ENCODE results near the gene GJC1.

The GJC1 gene

GRCh38 chr17:44793885-44794842 is 35.9 kb downstream of the GJC1 start:
- no peaks in the 10 kb centered on the region for H3K79me2 ChIP-seq (ENCODE audit: control insufficient read depth, insufficient read depth, low read length, poor library complexity)
- H4K91ac ChIP-seq (ENCODE audit: low read depth, low read length), result no peak overlapping the region
- no peak overlapping the region for H2BK5ac ChIP-seq (ENCODE audit: low read depth, low read length, poor library complexity)
- H2BK12ac ChIP-seq (ENCODE audit: low read length), result no peak overlapping the region
- H3K79me1 ChIP-seq (ENCODE audit: low read length), result no peaks in the 10 kb centered on the region
- H3K4ac ChIP-seq (ENCODE audit: low read depth, low read length), result no peak overlapping the region
- H3K14ac ChIP-seq (ENCODE audit: low read length), result no peak overlapping the region
- H3K4me1 ChIP-seq (ENCODE audit: control insufficient read depth in 1 of 2, insufficient read depth in 2 of 2, low read length in 2 of 2), result peaks cover 5 to 10% of the 10 kb centered on the region in 2 experiments
- H4K12ac ChIP-seq (ENCODE audit: low read depth, low read length), result no peak overlapping the region
- no peaks in the 10 kb centered on the region for H3K27me3 ChIP-seq (ENCODE audit: insufficient read depth, low read length)
- WGBS (ENCODE audit: extremely low coverage, insufficient coverage, insufficient read length), result no CpG with 5 or more reads among the region's 18 CpGs
- H2AFZ ChIP-seq (ENCODE audit: insufficient read depth, low read length, poor library complexity), result no peak overlapping the region
- no peak overlapping the region for H2BK120ac ChIP-seq (ENCODE audit: insufficient read depth, low read length, poor library complexity)
- no peak overlapping the region for H3K23ac ChIP-seq (ENCODE audit: low read length)
- H4K8ac ChIP-seq (ENCODE audit: low read depth, low read length), result no peak overlapping the region
- H3K4me2 ChIP-seq (ENCODE audit: low read length), result no peak overlapping the region
- no peak overlapping the region for H3K27ac ChIP-seq (ENCODE audit: low read depth, low read length)
- DNase-seq, result no peak
- H3K9ac ChIP-seq (ENCODE audit: low read length), result no peak overlapping the region
- H3K9me3 ChIP-seq (ENCODE audit: insufficient read depth, low read depth, low read length), result no peaks in the 10 kb centered on the region
- H3K18ac ChIP-seq (ENCODE audit: low read length), result no peak overlapping the region
- no peak overlapping the region for H2AK5ac ChIP-seq (ENCODE audit: low read length)
- no peak overlapping the region for H3K4me3 ChIP-seq (ENCODE audit: low read depth, low read length)
- H3K36me3 ChIP-seq (ENCODE audit: control insufficient read depth in 1 of 2, insufficient read depth in 2 of 2, low read length in 2 of 2), result peaks cover 4 to 8% of the 10 kb centered on the region in 2 experiments

DNA sequence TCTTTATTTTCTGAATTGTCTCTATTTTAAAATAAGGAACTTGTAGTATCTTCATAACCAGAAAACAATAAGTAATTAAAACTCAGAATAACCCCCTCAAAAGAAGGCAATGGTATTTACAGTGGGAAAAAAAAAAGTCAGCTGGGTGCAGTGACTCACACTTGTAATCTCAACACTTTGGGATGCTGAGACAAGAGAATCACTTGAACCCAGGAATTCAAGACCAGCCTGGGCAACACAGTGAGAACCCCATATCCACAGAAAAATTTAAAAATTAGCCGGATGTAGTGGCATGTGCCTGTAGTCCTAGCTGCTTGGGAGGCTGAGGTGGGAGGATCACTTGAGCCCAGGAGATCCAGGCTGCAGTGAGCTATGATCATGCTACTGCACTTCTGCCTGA is 37.8 kb downstream of the GJC1 start:
- Histone ChIP-seq H3K27me3 (ENCODE audit: insufficient read depth, low read length) (no peaks in the 10 kb centered on the region), H3K14ac (ENCODE audit: low read length) (no peak overlapping the region), H3K4me3 (ENCODE audit: low read depth, low read length) (no peak overlapping the region), H2AFZ (ENCODE audit: insufficient read depth, low read length, poor library complexity) (no peak overlapping the region), H3K9ac (ENCODE audit: low read length) (no peak overlapping the region), H3K23ac (ENCODE audit: low read length) (no peak overlapping the region), H3K79me1 (ENCODE audit: low read length) (no peaks in the 10 kb centered on the region), H3K4me1 (ENCODE audit: control insufficient read depth in 1 of 2, insufficient read depth in 2 of 2, low read length in 2 of 2) (peaks cover 5 to 7% of the 10 kb centered on the region in 2 experiments), H3K36me3 (ENCODE audit: control insufficient read depth in 1 of 2, insufficient read depth in 2 of 2, low read length in 2 of 2) (peaks cover 2 to 3% of the 10 kb centered on the region in 2 experiments), H3K4ac (ENCODE audit: low read depth, low read length) (no peak overlapping the region), H2AK5ac (ENCODE audit: low read length) (no peak overlapping the region), H2BK5ac (ENCODE audit: low read depth, low read length, poor library complexity) (no peak overlapping the region), H3K27ac (ENCODE audit: low read depth, low read length) (no peak overlapping the region), H2BK12ac (ENCODE audit: low read length) (no peak overlapping the region), H4K91ac (ENCODE audit: low read depth, low read length) (no peak overlapping the region), H3K79me2 (ENCODE audit: control insufficient read depth, insufficient read depth, low read length, poor library complexity) (no peaks in the 10 kb centered on the region), H3K9me3 (ENCODE audit: insufficient read depth, low read depth, low read length) (no peaks in the 10 kb centered on the region), H3K4me2 (ENCODE audit: low read length) (no peak overlapping the region), H4K8ac (ENCODE audit: low read depth, low read length) (no peak overlapping the region), H2BK120ac (ENCODE audit: insufficient read depth, low read length, poor library complexity) (no peak overlapping the region), H4K12ac (ENCODE audit: low read depth, low read length) (no peak overlapping the region), H3K18ac (ENCODE audit: low read length) (no peak overlapping the region)
- no CpG with 5 or more reads among the region's 1 CpG for WGBS (ENCODE audit: extremely low coverage, insufficient coverage, insufficient read length)
- no peak for DNase-seq

- Histone ChIP-seq H3K36me3 (ENCODE audit: control insufficient read depth in 1 of 2, insufficient read depth in 2 of 2, low read length in 2 of 2) (no peaks in the 10 kb centered on the region), H3K9me3 (ENCODE audit: insufficient read depth, low read depth, low read length) (no peaks in the 10 kb centered on the region), H3K79me1 (ENCODE audit: low read length) (no peaks in the 10 kb centered on the region), H3K79me2 (ENCODE audit: control insufficient read depth, insufficient read depth, low read length, poor library complexity) (no peaks in the 10 kb centered on the region), H2AK5ac (ENCODE audit: low read length) (no peak overlapping the region), H3K14ac (ENCODE audit: low read length) (no peak overlapping the region), H3K4me3 (ENCODE audit: low read depth, low read length) (no peak overlapping the region), H2BK12ac (ENCODE audit: low read length) (no peak overlapping the region), H2BK5ac (ENCODE audit: low read depth, low read length, poor library complexity) (no peak overlapping the region), H3K9ac (ENCODE audit: low read length) (no peak overlapping the region), H4K91ac (ENCODE audit: low read depth, low read length) (no peak overlapping the region), H3K4me2 (ENCODE audit: low read length) (no peak overlapping the region), H3K27me3 (ENCODE audit: insufficient read depth, low read length) (no peaks in the 10 kb centered on the region), H2BK120ac (ENCODE audit: insufficient read depth, low read length, poor library complexity) (no peak overlapping the region), H3K18ac (ENCODE audit: low read length) (no peak overlapping the region), H2AFZ (ENCODE audit: insufficient read depth, low read length, poor library complexity) (no peak overlapping the region), H4K12ac (ENCODE audit: low read depth, low read length) (no peak overlapping the region), H3K4me1 (ENCODE audit: control insufficient read depth in 1 of 2, insufficient read depth in 2 of 2, low read length in 2 of 2) (no peaks in the 10 kb centered on the region), H4K8ac (ENCODE audit: low read depth, low read length) (no peak overlapping the region), H3K23ac (ENCODE audit: low read length) (no peak overlapping the region), H3K4ac (ENCODE audit: low read depth, low read length) (no peak overlapping the region), H3K27ac (ENCODE audit: low read depth, low read length) (no peak overlapping the region)
- WGBS (ENCODE audit: extremely low coverage, insufficient coverage, insufficient read length), result no CpG with 5 or more reads among the region's 7 CpGs
- no peak for DNase-seq
Observed at GRCh38 chr17:44788139-44788538, 41.9 kb downstream of the GJC1 start.

- no peak overlapping the region for H3K4me2 ChIP-seq (ENCODE audit: low read length)
- no peak overlapping the region for H3K18ac ChIP-seq (ENCODE audit: low read length)
- H3K27ac ChIP-seq (ENCODE audit: low read depth, low read length), result no peak overlapping the region
- H3K4ac ChIP-seq (ENCODE audit: low read depth, low read length), result no peak overlapping the region
- H2BK120ac ChIP-seq (ENCODE audit: insufficient read depth, low read length, poor library complexity), result no peak overlapping the region
- H2AFZ ChIP-seq (ENCODE audit: insufficient read depth, low read length, poor library complexity), result no peak overlapping the region
- H4K12ac ChIP-seq (ENCODE audit: low read depth, low read length), result no peak overlapping the region
- H3K4me3 ChIP-seq (ENCODE audit: low read depth, low read length), result no peak overlapping the region
- H4K8ac ChIP-seq (ENCODE audit: low read depth, low read length), result no peak overlapping the region
- H4K91ac ChIP-seq (ENCODE audit: low read depth, low read length), result no peak overlapping the region
- no peak overlapping the region for H3K9ac ChIP-seq (ENCODE audit: low read length)
- no peak for DNase-seq
- no peak overlapping the region for H3K23ac ChIP-seq (ENCODE audit: low read length)
- no CpG with 5 or more reads among the region's 15 CpGs for WGBS (ENCODE audit: extremely low coverage, insufficient coverage, insufficient read length)
- H3K14ac ChIP-seq (ENCODE audit: low read length), result no peak overlapping the region
- no peaks in the 10 kb centered on the region for H3K79me2 ChIP-seq (ENCODE audit: control insufficient read depth, insufficient read depth, low read length, poor library complexity)
- no peaks in the 10 kb centered on the region for H3K4me1 ChIP-seq (ENCODE audit: control insufficient read depth in 1 of 2, insufficient read depth in 2 of 2, low read length in 2 of 2)
- H3K27me3 ChIP-seq (ENCODE audit: insufficient read depth, low read length), result no peaks in the 10 kb centered on the region
- H3K36me3 ChIP-seq (ENCODE audit: control insufficient read depth in 1 of 2, insufficient read depth in 2 of 2, low read length in 2 of 2), result no peaks in the 10 kb centered on the region
- H2BK5ac ChIP-seq (ENCODE audit: low read depth, low read length, poor library complexity), result no peak overlapping the region
- no peaks in the 10 kb centered on the region for H3K9me3 ChIP-seq (ENCODE audit: insufficient read depth, low read depth, low read length)
- no peaks in the 10 kb centered on the region for H3K79me1 ChIP-seq (ENCODE audit: low read length)
- H2BK12ac ChIP-seq (ENCODE audit: low read length), result no peak overlapping the region
- no peak overlapping the region for H2AK5ac ChIP-seq (ENCODE audit: low read length)
Observed at GRCh38 chr17:44787271-44787940, 42.7 kb downstream of the GJC1 start.
